Spinal cord (tissue), 10 donors: ENCODE data around the gene LRRC56. TPM values are rescaled to one million over a fixed set of nuclear protein-coding genes. Genes with fewer than 3 reads are reported as not detected.
"Not testable (repeated sequence)": the region's sequence is repeated elsewhere in the genome, so short reads cannot be mapped to it uniquely, and the experiment has no call there.

ENCODE experiments used
- DNase-seq, 6 donors: peaks; one replicate each; pipeline versions ENCODE4 v3.0.0 to v3.0.0-alpha.2; 2013 to 2015; ENCODE audit warnings: low spot score in 6 of 6, low read depth in 4 of 6
- H3K27ac ChIP-seq: one replicate; pipeline ENCODE4 v1.5.1; 2013; ENCODE audit warnings: low read depth, low read length, control low read depth
- H3K27me3 ChIP-seq: one replicate; pipeline ENCODE4 v1.6.1; 2013; ENCODE audit warnings: low read length; ENCODE audit not compliant: control insufficient read depth, insufficient read depth
- H3K36me3 ChIP-seq: one replicate; pipeline ENCODE4 v1.6.1; 2013; ENCODE audit warnings: low read length; ENCODE audit not compliant: control insufficient read depth, insufficient read depth
- H3K4me1 ChIP-seq: one replicate; pipeline ENCODE4 v1.6.1; 2013; ENCODE audit warnings: low read length; ENCODE audit not compliant: control insufficient read depth, insufficient read depth
- H3K4me3 ChIP-seq: one replicate; pipeline ENCODE4 v1.5.1; 2013; ENCODE audit warnings: low read depth, low read length, control low read depth
- H3K9me3 ChIP-seq: one replicate; pipeline ENCODE4 v1.6.1; 2013; ENCODE audit warnings: low read length; ENCODE audit not compliant: control insufficient read depth, insufficient read depth
- WGBS: methylation state at CpG from one replicate; pipeline ENCODE4 v1.1.5; 2013; ENCODE audit warnings: missing lambda C conversion rate; ENCODE audit not compliant: insufficient coverage; 5-methylcytosine and 5-hydroxymethylcytosine counted together
- polyA plus RNA-seq, 2 donors: library from polyadenylated mRNA; unstranded; fragments of 120-200 nt; gene quantifications; one replicate each; pipeline ENCODE4 v1.2.1, GENCODE V29; 2013; ENCODE audit not compliant: insufficient read length in 2 of 2
- total RNA-seq, 2 donors: library from RNA; depleted of rRNA in 1 of 2; stranded (reverse); fragments of 120-200 nt in 1 of 2; fragments of >200 nt in 1 of 2; gene quantifications; one replicate each; pipeline versions ENCODE4 v1.2.3 to v1.2.4, GENCODE V29; 2013 to 2014
- donor health status: healthy.

The LRRC56 gene
- total and polyA plus RNA-seq, 4 donors: 1.8 to 8.0 (median 4.7) TPM

DNA sequence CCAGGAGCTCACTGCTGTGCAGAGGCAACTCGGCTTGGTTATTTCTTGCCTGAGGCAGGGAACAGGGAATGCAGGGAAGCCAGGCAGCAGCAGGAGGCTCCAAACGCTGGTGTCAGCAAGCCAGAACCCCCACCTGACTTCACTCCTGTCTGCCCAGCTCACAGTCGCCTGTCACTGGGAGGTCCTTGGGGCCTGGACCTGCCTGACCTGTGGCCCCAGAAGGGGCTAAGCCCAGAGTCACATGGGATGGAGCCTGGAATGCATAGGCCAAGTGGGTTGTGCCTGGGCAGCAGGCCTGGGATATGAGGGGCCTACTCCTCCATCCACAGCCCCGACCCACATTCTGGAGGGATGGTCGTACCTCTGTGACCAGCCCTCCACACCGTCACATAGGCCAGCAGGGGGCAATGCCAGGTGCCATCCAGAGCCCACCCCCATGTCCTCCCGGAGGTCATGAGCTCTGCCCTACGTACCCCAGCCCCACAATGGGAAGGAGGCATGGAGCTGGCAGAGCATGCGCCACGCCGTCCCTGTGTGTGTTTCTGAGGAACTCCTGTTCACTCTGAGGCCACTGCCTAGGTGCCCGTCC, 28.7 kb downstream of the LRRC56 start:
- 80% methylated on average over 12 of the region's 12 CpGs for WGBS
- Histone ChIP-seq H3K27me3 (no peaks in the 10 kb centered on the region), H3K9me3 (no peaks in the 10 kb centered on the region), H3K36me3 (peaks cover 32% of the 10 kb centered on the region), H3K27ac (no peak overlapping the region), H3K4me1 (peaks cover 34% of the 10 kb centered on the region), H3K4me3 (no peak overlapping the region)
- no peak for DNase-seq

DNA sequence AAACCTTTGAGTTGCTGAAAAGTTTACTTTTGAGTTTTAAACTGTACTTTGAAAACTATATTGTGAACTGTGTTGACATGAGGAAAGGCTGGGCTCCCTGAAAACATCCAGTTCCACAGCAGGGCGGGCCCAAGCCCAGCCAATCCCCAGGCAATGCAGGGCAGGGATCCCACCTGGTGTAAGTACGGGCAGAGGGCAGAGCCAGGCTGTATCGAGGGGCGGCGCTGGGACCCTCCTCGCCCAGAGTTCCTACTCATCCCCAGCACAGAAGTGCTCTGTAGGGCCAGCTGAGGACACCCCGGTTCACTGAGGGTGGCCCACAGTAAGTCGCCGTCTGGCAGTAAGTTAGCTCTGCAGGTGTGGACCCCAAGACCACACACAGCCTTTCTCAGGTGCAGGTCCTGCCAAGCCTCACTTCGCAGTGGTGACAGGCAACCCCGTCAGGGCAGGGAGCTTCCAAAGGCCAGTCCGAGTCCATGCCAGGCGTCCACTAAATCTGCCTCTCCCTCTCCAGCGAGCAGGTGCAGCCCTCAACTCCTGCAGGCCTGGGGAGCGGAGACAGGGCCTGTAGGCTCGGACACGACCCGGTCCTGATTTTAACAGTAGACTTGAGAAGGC, 29.8 kb downstream of the LRRC56 start:
- Histone ChIP-seq H3K9me3 (no peaks in the 10 kb centered on the region), H3K4me1 (peaks cover 26% of the 10 kb centered on the region), H3K27ac (peak overlapping the region; percentile 61), H3K27me3 (no peaks in the 10 kb centered on the region), H3K36me3 (peaks cover 29% of the 10 kb centered on the region), H3K4me3 (peak overlapping the region; percentile 29)
- 84% methylated on average over 16 of the region's 18 CpGs for WGBS
- DNase-seq: no peak

DNA sequence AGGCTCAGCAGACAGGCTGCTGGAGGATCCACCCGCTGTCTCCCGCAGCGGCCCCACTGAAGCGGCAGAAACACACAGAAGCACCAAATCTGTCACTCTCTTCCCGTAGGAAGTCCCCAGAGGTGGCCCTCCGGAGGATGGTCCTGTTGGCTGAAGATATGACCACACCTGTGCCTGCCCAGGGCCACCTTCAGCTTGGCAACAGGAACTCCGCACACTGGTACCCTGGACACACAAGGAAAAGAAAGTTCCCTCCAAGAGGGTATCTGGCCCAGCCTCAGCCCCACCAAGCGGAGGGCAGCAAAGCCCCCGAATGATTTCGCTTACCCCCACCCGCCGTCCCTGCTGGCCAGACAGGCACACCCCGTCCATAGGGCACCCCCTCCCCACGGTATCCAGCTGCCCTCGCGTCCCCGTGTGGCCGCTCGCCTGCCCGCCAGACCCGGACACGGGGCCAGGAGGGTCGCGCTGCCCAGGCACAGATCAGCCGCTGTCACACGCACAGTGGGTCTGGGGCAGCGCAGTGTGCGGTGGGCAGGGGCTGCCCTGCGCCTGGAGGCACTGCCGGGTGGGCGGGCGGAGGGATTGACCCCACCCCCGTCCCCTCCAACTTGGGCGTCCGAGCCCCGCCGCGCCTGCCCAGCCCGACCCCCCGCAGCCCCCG, 30.4 kb downstream of the LRRC56 start:
- no peak for DNase-seq
- Histone ChIP-seq H3K27me3 (no peaks in the 10 kb centered on the region), H3K36me3 (peaks cover 22% of the 10 kb centered on the region), H3K9me3 (no peaks in the 10 kb centered on the region), H3K27ac (peak overlapping the region; percentile 61), H3K4me3 (peak overlapping the region; percentile 29), H3K4me1 (peaks cover 26% of the 10 kb centered on the region)
- 7% methylated on average over 37 of the region's 41 CpGs for WGBS

DNA sequence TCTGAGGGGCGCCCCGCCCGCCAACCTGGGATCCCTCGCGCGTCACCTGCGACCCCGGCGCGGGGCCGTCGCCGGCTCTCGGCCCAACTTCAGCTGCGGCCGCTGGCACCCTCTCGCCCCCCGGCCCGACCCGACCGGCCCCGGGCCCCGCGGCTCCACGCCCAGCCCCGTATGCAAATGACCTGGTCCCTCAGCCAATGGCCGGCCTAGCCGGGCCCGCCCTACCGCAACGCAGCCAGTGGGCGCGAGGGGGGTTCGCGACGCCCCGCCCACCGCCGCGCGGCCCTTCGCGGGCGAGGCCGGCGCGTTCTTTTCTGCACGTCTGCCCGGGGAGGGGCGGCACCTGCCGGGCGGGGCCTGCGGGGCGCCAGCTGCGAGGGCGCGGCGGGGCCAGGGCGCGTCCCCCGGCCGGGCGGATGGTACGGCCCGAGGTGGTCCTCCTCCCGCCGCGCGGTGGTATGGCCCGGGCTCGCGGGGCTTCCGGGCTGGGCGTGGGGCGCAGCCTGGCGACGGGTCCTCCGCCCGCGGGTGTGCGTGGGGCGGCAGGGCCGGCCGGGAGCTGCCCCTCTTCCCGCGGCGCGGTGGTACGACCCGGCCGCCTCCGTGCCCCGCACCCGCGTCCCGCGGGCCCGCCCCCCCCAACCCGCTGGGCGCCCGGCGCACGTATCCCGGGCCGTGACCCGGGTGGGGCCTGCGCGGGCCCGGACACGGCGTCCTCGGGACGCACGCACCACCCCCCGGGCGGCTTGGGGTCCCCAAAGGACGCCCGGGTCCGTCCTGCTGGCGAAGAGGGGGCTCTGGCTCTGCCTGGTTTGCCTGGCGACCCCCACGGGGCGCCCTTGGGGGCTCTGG, 31.2 kb downstream of the LRRC56 start:
- peak overlapping the region; percentile 41 for H3K4me3 ChIP-seq
- under 1% methylated on average over 123 of the region's 123 CpGs for WGBS
- DNase-seq: peak in 5 of 6 donors; percentile 69 to 97 (median 86)
- no peak overlapping the region for H3K27ac ChIP-seq
- H3K4me1 ChIP-seq: peaks cover 26% of the 10 kb centered on the region
- no peaks in the 10 kb centered on the region for H3K27me3 ChIP-seq
- H3K9me3 ChIP-seq: no peaks in the 10 kb centered on the region
- H3K36me3 ChIP-seq: peaks cover 18% of the 10 kb centered on the region

DNA sequence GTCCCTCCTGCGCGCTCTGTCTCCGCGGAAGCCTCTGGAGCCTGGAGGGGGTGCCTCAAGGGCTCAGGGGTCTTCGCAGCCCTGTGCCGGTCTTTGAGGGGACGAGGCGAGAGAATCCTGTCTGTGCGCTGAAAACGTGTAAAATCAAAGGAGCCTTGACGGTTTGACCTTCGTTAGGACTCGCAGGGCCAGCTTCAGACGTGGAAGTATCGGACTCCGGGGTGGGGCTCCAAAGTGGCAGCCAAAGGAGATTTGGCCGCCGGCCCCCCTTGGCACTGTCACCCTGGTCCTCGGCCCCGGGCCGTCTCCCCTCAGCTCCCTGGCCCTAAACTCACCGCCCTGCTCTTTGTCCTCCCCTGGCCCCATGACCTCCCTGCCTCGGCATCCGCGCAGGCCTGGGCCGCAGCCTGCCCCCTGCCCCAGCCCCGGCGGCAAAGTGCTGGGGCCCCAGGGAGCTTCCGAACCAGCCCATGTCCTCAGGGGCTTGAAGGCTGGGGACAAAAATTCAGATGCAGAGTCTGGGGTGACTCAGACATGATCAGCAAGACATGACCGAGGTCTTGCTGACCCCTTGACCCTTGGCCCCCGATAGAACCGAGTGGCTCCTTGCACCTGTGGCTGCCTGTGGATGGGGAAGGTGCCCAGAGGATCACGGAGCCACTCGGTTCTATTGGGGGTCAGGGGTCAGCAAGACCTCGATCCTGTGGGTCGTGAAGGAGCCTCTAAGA, 32.0 kb downstream of the LRRC56 start:
- Histone ChIP-seq H3K36me3 (peaks cover 10% of the 10 kb centered on the region), H3K27me3 (no peaks in the 10 kb centered on the region), H3K9me3 (no peaks in the 10 kb centered on the region), H3K4me1 (peaks cover 28% of the 10 kb centered on the region), H3K4me3 (peak overlapping the region; percentile 41), H3K27ac (no peak overlapping the region)
- WGBS: 24% methylated on average over 36 of the region's 36 CpGs
- peak in 1 of 6 donors; percentile 12 for DNase-seq

DNA sequence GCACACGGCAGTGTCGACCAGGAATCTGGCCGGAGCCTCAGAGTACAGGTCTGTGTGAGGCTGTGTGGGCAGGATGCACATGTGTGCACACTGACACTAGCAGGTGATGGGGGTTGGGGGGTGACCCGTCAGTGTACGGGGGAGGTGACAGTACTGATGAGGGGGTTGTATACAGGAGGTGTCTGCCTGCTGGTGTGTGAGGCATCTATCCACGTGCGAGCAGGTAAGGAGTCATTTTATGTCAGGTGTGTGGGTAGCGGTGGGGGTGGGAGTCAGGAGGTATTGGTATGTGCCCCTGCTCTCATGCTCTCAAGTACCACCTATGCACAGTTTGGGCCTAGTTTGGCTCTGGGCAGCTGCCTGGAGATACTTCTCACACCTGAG, 34.5 kb downstream of the LRRC56 start:
- H3K9me3 ChIP-seq: no peaks in the 10 kb centered on the region
- no peak overlapping the region for H3K4me3 ChIP-seq
- H3K36me3 ChIP-seq: peaks cover 4% of the 10 kb centered on the region
- peaks cover 33% of the 10 kb centered on the region for H3K4me1 ChIP-seq
- peaks cover 8% of the 10 kb centered on the region for H3K27me3 ChIP-seq
- DNase-seq: no peak
- H3K27ac ChIP-seq: no peak overlapping the region
- WGBS: 52% methylated on average over 5 of the region's 8 CpGs

DNA sequence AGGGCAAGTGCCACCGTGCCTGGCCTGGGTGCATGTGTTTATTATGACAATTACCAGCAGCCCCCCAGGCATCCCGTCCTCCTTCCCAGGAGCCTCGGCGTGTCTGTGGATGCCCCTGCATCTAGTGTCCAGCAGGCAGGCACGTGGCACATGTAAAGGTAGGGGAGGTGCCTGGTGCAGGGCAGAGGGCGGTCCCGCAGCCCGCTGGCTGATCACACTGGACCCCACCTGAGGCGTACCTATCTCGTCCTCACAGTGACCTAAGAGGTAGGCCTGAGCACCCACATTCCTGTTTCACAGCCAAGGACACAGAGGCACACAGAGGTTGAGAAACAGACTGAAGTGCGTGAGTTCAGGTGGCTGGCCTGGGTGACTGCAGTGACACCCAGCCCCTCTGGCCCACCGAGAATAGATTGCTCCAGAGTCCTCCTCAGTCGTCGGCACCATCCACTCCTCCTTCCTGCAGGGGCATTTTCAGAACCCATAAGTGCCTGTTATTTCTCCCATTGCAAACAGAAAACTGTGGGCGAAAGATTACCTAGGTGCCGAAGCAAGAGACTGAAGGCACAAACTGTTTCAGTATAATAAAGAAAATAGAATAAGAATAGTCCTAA, 35.9 kb downstream of the LRRC56 start:
- Histone ChIP-seq H3K36me3 (peaks cover 8% of the 10 kb centered on the region), H3K9me3 (no peaks in the 10 kb centered on the region), H3K4me3 (no peak overlapping the region), H3K27me3 (peaks cover 8% of the 10 kb centered on the region), H3K27ac (no peak overlapping the region), H3K4me1 (peaks cover 36% of the 10 kb centered on the region)
- no peak for DNase-seq
- 92% methylated on average over 11 of the region's 16 CpGs for WGBS

DNA sequence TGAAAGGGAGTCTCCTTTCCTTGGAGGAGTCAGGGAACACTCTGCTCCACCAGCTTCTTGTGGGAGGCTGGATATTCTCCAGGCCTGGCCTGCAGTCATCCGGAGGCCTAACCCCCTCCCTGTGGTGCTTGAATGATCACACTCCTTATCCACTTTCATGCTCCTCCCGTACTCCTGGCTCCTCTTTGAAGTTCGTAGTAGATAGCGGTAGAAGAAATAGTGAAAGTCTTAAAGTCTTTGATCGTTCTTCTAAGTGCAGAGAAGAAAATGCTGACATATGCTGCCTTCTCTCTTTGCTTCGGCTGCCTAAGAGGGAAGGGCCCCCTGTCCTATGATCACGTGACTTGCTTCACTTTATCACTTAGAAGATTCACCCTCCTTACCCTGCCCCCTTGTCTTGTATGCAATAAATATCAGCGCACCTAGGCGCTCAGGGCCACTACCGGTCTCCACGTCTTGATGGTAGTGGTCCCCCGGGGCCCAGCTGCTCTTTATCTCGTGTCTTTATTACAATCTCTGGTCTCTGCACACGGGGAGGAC, 36.8 kb downstream of the LRRC56 start:
- Histone ChIP-seq H3K36me3 (peaks cover 16% of the 10 kb centered on the region), H3K4me1 (peaks cover 42% of the 10 kb centered on the region)
- WGBS: 34% methylated on average over 9 of the region's 14 CpGs
- H3K9me3 ChIP-seq, H3K4me3 ChIP-seq, H3K27ac ChIP-seq, H3K27me3 ChIP-seq: not testable (repeated sequence)
- DNase-seq: peak in 1 of 6 donors; percentile 13
